Glomerular visceral epithelial cell (primary cell): ENCODE results near the gene DACH1.
"Not testable (repeated sequence)": the region's sequence is repeated elsewhere in the genome, so short reads cannot be mapped to it uniquely, and the experiment has no call there.

Experiments used
- DNase-seq: peaks from one replicate; pipeline ENCODE4 v3.0.0-alpha.2; 2016; ENCODE audit errors: extremely low spot score

The DACH1 gene

DNA sequence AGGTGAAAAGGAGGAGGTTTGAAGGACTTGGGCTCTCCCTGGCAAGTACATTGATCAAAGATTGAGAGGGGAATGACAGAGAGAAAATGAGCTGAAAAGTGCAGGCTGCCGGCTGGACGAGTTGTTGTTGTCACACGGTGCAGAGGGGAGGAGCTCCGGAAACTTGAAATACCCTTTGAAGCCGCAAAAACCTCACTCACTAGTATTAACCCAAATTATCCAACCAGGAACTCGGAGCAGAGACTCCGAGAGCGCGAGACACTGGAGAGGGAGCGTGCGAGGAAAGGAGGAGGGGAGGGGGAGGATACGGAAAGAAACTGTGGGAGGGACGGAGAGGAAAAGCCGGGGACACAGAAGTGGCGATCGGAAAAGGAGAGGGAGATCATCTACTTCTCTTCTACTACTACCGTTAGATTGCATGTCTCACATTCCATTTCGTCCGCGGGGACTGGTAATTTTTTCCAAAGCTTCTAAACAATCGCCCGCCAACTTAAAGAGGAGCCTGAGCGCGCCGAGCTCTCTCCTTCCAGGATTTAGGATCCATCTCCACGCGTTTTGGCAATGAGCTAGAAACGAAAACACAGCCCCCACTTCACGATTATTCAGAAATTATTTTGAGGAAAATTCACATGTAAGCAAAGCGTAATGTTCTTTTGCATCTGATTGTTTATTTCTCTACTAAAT is at the start of gene DACH1:
DACH1 (minus strand) TSS at position 74 of the 684 bp plus-strand sequence.
- peak; percentile 73 for DNase-seq

DNA sequence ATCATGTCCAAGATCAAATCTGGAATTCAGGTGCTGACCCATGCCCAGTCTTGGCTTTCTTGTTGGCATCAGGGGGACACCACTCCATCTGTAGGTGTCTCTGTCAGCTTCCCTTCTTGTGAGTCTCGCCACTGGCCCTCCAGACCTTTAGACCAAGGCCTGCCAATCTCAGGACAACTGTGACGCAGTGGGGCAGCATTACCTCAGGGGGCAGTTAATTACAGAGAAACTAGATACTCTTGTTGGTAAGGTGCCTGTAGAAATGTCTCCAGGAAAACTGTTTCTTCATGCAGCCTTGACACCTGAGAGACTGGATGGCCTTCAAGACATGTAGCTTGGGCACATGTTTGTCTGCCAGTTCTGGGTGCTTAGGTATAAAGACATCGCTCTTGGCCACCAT is 46.7 kb upstream of the DACH1 start:
- no peak for DNase-seq

GRCh38 chr13:71912524-71912923 is 45.5 kb upstream of the DACH1 start:
- peak; percentile 22 for DNase-seq

GRCh38 chr13:71906448-71906847 is 39.4 kb upstream of the DACH1 start:
- DNase-seq = no peak

- no peak for DNase-seq
Observed at GRCh38 chr13:71902676-71903075, 35.7 kb upstream of the DACH1 start.

DNA sequence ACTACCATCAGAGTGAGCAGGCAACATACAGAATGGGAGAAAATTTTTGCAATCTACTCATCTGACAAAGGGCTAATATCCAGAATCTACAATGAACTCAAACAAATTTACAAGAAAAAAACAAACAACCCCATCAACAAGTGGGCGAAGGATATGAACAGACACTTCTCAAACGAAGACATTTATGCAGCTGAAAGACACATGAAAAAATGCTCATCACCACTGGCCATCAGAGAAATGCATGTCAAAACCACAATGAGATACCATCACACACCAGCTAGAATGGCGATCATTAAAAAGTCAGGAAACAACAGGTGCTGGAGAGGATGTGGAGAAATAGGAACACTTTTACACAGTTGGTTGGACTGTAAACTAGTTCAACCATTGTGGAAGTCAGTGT is 26.5 kb upstream of the DACH1 start:
- DNase-seq = not testable (repeated sequence)

GRCh38 chr13:71886880-71887279 is 19.9 kb upstream of the DACH1 start:
- no peak for DNase-seq

DNA sequence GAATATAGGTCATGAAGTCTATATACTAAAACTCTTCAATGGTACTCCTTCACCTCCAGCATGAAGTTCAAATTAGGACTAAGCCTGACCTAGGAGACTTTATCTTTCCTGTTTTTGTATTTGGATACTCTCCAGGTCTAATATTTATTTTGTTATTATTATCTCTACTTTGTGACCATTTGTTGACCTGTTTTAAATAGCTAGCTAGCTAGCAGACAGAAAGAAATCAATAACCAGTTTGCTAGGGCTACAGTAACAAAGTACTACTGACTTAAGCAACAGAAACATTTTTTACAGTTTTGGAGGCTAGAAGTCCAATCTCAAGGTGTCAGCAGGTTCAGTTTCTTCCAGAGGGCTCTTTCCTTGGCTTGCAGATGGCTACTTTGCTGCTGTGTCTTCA is 15.1 kb upstream of the DACH1 start:
- no peak for DNase-seq

DNA sequence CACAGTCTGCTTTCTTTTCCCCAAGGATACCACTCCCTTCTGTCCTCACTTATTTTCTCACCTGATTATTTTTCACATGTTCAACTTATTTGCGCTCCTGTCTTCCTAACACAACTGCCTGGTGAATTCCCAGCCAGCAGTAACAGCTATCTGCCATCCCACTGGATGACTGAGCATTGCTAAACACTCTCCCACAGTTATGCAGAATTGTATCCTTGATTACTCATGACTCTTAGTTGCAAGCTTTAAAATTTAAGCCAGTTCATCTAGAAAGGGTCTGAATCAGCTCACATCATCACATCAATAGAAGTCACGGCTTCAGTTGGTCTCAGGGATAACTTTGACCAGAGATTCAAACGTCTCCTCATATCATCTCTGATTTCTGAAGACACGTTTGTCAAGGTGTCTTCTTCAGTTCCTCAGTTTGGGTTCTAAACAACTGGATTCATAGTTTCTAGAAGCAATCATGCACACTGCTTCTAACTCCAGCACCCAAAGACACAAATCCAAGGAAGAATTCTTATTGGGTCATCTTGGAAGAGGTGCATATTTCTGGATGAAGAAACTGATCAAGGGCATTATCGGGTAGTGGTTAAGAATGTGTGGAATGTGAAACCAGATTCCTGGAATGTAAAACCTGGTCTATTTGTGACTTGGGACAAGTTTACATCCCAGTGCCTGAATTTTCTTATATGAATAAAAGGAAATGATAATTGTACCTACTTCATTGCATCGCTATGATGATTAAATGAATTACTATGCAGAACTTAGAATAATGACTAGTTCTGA is 13.9 kb upstream of the DACH1 start:
- DNase-seq = peak; percentile 63

GRCh38 chr13:71879808-71880344 is 12.9 kb upstream of the DACH1 start:
- no peak for DNase-seq

- DNase-seq = peak; percentile 30
Observed at GRCh38 chr13:71879129-71879535, 12.1 kb upstream of the DACH1 start.

DNA sequence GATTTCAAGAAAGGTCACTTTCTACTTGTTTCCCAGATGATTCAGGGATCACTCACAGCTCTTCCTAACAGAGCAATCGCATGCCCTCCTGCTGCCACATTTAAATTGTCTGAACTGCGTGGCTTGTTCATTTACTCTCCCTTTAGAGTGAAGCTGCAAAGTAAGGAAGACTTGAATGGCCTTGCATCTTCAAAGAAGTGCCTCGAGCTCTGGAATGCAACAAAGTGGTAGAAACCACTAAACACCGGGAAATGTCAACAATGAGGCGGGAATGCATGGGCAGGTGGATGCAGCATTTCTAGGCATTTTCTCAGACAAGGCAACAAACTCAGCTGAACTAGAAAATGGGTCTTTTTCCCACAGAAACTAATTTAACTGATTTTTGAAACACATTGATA is 10.3 kb upstream of the DACH1 start:
- no peak for DNase-seq

GRCh38 chr13:71876648-71877255 is 9.7 kb upstream of the DACH1 start:
- no peak for DNase-seq

GRCh38 chr13:71875823-71876222 is 8.8 kb upstream of the DACH1 start:
- no peak for DNase-seq

DNA sequence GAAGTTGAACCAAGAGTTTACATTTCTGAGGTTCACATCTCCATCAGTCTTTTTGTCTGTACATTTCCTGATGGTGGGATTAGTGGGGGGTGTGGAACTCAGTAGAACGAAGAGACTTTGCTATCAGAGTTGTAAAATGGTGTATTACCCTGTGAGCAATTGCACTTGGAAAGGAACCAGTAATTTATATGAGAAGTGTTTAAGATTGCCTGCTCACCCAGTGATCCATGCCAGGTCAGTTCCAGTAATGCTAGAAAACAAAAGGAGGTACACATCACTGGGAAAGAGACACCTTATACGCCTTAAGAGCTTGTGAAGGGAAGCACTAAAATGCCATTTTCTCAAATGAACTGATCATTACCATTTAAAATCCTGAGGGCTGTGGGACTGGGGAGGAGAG is 7.5 kb upstream of the DACH1 start:
- DNase-seq = no peak

DNA sequence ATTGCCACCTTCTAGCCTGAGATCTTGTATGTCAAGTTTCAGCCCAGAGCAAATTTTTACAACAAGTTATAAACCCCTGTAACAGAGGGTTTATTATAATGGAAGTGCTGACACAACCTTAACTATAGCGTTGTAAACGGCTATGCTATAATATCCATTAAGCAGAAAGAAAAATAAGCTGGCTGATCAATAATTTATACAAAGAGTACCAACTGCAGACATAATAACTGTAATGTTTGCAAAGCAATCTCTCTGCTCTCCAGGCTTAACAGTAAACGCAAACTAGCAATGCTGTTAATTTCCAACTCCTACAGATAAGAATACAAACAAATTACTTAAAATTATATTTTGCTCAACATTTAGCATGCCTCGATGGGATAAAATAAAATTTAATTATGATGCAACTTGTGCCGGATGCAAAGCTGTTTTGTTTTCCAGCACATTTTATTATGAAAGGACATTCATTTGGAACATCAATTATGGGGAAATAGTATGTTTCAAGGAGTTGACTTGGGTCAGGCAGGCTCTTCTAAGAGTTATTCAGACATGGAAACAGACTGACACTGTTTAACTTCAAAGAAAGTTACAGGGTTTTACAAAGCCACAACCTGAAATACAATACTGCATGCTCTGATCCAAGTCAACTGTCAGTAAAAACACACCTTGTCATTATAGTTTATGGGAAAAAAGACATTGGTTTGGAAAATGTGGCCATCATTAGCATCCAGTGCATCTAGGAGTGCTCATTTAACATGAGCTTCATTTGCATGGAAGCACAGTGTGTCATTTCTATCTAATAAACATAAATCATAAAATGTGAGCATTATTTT is 6.6 kb upstream of the DACH1 start:
- DNase-seq = no peak

GRCh38 chr13:71871844-71872243 is 4.8 kb upstream of the DACH1 start:
- no peak for DNase-seq

DNA sequence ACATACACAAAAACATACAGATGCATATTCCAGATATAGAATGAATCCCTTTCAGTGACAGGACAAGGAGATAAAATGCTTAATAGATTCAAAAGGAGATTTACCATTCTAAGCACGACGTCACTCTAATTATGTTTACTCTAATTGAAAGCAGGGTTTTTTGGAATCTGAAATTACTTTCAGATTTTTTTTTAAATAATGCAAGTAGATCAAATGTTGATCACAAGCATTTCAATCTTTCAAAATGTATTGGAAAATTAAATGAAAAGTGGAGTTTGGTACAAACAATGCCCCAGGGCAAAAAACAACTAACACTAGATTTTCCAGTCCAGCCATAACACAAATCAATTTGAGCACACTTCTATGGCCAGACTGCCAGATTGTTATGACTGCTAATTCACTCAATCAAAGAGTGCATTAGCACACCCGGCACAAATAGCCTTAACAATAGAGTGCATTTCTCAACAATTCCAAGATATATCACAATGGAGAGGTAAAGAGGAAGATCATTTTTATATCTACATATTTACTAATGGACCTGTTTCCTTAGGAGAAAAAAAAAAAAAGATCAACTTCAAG is 4.3 kb upstream of the DACH1 start:
- DNase-seq = no peak

GRCh38 chr13:71870100-71870499 is 3.1 kb upstream of the DACH1 start:
- DNase-seq = no peak

DNA sequence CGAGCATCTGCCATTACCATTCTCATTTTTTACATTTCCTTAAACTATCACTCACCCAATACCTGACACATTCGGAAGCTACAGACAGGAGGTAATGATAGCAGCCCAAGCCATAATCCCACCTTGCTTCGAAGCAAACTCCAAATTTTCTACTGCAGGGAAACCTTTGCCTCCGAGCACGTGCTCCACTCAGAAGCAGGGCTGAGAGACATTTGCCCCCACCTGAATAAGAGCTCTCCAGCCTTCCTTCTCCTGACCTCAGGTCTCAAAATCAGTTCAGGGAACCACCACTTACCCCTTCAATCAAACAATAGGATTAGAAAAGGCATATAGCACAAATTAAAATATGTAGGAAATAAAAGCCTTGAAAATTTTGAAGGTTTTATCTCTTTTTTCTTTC is 2.3 kb upstream of the DACH1 start:
- DNase-seq = no peak

GRCh38 chr13:71866335-71867130 is 471 bp downstream of the DACH1 start:
- peak; percentile 30 for DNase-seq
